Muscle layer of duodenum (tissue), 2 donors: Measurements from ENCODE around the gene EED.

Experiments
- H3K27ac ChIP-seq: one replicate; pipeline ENCODE4 v1.7.0; 2013; ENCODE audit warnings: mild to moderate bottlenecking, low read length
- H3K27me3 ChIP-seq: one replicate; pipeline ENCODE4 v1.7.0; 2013; ENCODE audit warnings: low read depth, mild to moderate bottlenecking, control low read depth, low read length
- H3K36me3 ChIP-seq, 2 donors: one replicate each; pipeline ENCODE4 v1.7.0; 2013; ENCODE audit warnings: low read length in 2 of 2, control low read depth in 1 of 2, mild to moderate bottlenecking in 1 of 2; ENCODE audit not compliant: insufficient read depth in 2 of 2, control insufficient read depth in 1 of 2
- H3K4me1 ChIP-seq, 2 donors: one replicate each; pipeline ENCODE4 v1.7.0; 2013; ENCODE audit warnings: low read length in 2 of 2, mild to moderate bottlenecking in 2 of 2, control low read depth in 1 of 2, moderate library complexity in 1 of 2; ENCODE audit not compliant: insufficient read depth in 2 of 2, control insufficient read depth in 1 of 2
- H3K4me3 ChIP-seq, 2 donors: one replicate each; pipeline ENCODE4 v1.7.0; 2013; ENCODE audit warnings: low read length in 2 of 2, low read depth in 1 of 2, mild to moderate bottlenecking in 1 of 2
- H3K9me3 ChIP-seq, 2 donors: one replicate each; pipeline ENCODE4 v1.7.0; 2013; ENCODE audit warnings: low read length in 2 of 2, control low read depth in 1 of 2, mild to moderate bottlenecking in 1 of 2; ENCODE audit not compliant: control insufficient read depth in 1 of 2
- donor health status: healthy.

EED gene

GRCh38 chr11:86244522-86245368, at the start of gene EED:
EED (plus strand) TSS chr11:86244753; CDS start chr11:86245230, 477 bp downstream.
- peak within 1 kb of the TSS; percentile 92 to 98 for H3K4me3 ChIP-seq
- H3K27me3 ChIP-seq = no peaks in the 10 kb centered on the region
- H3K4me1 ChIP-seq = peaks cover 9 to 23% of the 10 kb centered on the region in 2 donors
- H3K27ac ChIP-seq = peak within 1 kb of the TSS; percentile 99
- H3K9me3 ChIP-seq = no peaks in the 10 kb centered on the region
- peaks cover 0 to 7% of the 10 kb centered on the region in 2 donors for H3K36me3 ChIP-seq

- H3K9me3 ChIP-seq = no peaks in the 10 kb centered on the region
- no peaks in the 10 kb centered on the region for H3K27me3 ChIP-seq
- no peak overlapping the region for H3K4me3 ChIP-seq
- H3K27ac ChIP-seq = no peak overlapping the region
- H3K4me1 ChIP-seq = peaks cover 2 to 19% of the 10 kb centered on the region in 2 donors
- no peaks in the 10 kb centered on the region for H3K36me3 ChIP-seq
Observed at GRCh38 chr11:86194998-86195397, 49.6 kb upstream of the EED start.

- H3K27me3 ChIP-seq = no peaks in the 10 kb centered on the region
- H3K36me3 ChIP-seq = no peaks in the 10 kb centered on the region
- H3K4me3 ChIP-seq = no peak overlapping the region
- H3K9me3 ChIP-seq = no peaks in the 10 kb centered on the region
- H3K4me1 ChIP-seq = peaks cover 5 to 22% of the 10 kb centered on the region in 2 donors
- no peak overlapping the region for H3K27ac ChIP-seq
Observed at GRCh38 chr11:86196085-86196696, 48.4 kb upstream of the EED start.

- Histone ChIP-seq H3K27me3 (no peaks in the 10 kb centered on the region), H3K36me3 (no peaks in the 10 kb centered on the region), H3K4me3 (no peak overlapping the region), H3K4me1 (peaks cover 5 to 22% of the 10 kb centered on the region in 2 donors), H3K9me3 (no peaks in the 10 kb centered on the region), H3K27ac (no peak overlapping the region)
Observed at GRCh38 chr11:86196913-86197312, 47.6 kb upstream of the EED start.

GRCh38 chr11:86197448-86197847, 47.1 kb upstream of the EED start:
- Histone ChIP-seq H3K9me3 (no peaks in the 10 kb centered on the region), H3K27ac (no peak overlapping the region), H3K4me3 (no peak overlapping the region), H3K4me1 (peaks cover 5 to 22% of the 10 kb centered on the region in 2 donors), H3K27me3 (no peaks in the 10 kb centered on the region), H3K36me3 (no peaks in the 10 kb centered on the region)

GRCh38 chr11:86198139-86198538, 46.4 kb upstream of the EED start:
- Histone ChIP-seq H3K9me3 (no peaks in the 10 kb centered on the region), H3K4me3 (no peak overlapping the region), H3K27ac (no peak overlapping the region), H3K27me3 (no peaks in the 10 kb centered on the region), H3K36me3 (no peaks in the 10 kb centered on the region), H3K4me1 (peaks cover 5 to 19% of the 10 kb centered on the region in 2 donors)

- H3K27me3 ChIP-seq = no peaks in the 10 kb centered on the region
- H3K27ac ChIP-seq = no peak overlapping the region
- H3K36me3 ChIP-seq = no peaks in the 10 kb centered on the region
- H3K9me3 ChIP-seq = no peaks in the 10 kb centered on the region
- no peak overlapping the region for H3K4me3 ChIP-seq
- H3K4me1 ChIP-seq = peaks cover 5 to 7% of the 10 kb centered on the region in 2 donors
Observed at GRCh38 chr11:86199354-86199753, 45.2 kb upstream of the EED start.

- Histone ChIP-seq H3K4me3 (no peak overlapping the region), H3K27me3 (no peaks in the 10 kb centered on the region), H3K4me1 (peaks cover 5 to 7% of the 10 kb centered on the region in 2 donors), H3K9me3 (no peaks in the 10 kb centered on the region), H3K27ac (no peak overlapping the region), H3K36me3 (no peaks in the 10 kb centered on the region)
Observed at GRCh38 chr11:86201371-86201884, 43.1 kb upstream of the EED start.

- Histone ChIP-seq H3K4me1 (peaks cover 5 to 7% of the 10 kb centered on the region in 2 donors), H3K36me3 (no peaks in the 10 kb centered on the region), H3K27ac (peak overlapping the region; percentile 60), H3K4me3 (peak overlapping the region; percentile 44 to 50), H3K9me3 (no peaks in the 10 kb centered on the region), H3K27me3 (no peaks in the 10 kb centered on the region)
Observed at GRCh38 chr11:86202013-86202336, 42.6 kb upstream of the EED start.

GRCh38 chr11:86204356-86204755, 40.2 kb upstream of the EED start:
- Histone ChIP-seq H3K27me3 (no peaks in the 10 kb centered on the region), H3K36me3 (no peaks in the 10 kb centered on the region), H3K27ac (no peak overlapping the region), H3K4me3 (no peak overlapping the region), H3K9me3 (no peaks in the 10 kb centered on the region), H3K4me1 (peaks cover 5 to 7% of the 10 kb centered on the region in 2 donors)

- Histone ChIP-seq H3K27me3 (no peaks in the 10 kb centered on the region), H3K36me3 (no peaks in the 10 kb centered on the region), H3K4me3 (no peak overlapping the region), H3K27ac (no peak overlapping the region), H3K9me3 (no peaks in the 10 kb centered on the region), H3K4me1 (no peaks in the 10 kb centered on the region)
Observed at GRCh38 chr11:86205421-86206336, 38.9 kb upstream of the EED start.
